Colonic mucosa (tissue), 4 donors: Measurements from ENCODE around the gene C21orf91. TPM values are rescaled to one million over a fixed set of nuclear protein-coding genes. Genes with fewer than 3 reads are reported as not detected.
"Not testable (repeated sequence)": the region's sequence is repeated elsewhere in the genome, so short reads cannot be mapped to it uniquely, and the experiment has no call there.

Experiments
- DNase-seq: peaks from one replicate; pipeline ENCODE4 v3.0.0-alpha.2; 2020
- H3K27ac ChIP-seq: fragments of 200-600 bp; one replicate; pipeline ENCODE4 v1.8.0; 2021
- H3K27me3 ChIP-seq: fragments of 200-600 bp; one replicate; pipeline ENCODE4 v1.8.0; 2021
- H3K36me3 ChIP-seq: fragments of 200-600 bp; one replicate; pipeline ENCODE4 v1.8.0; 2021
- H3K4me1 ChIP-seq: fragments of 200-600 bp; one replicate; pipeline ENCODE4 v1.8.0; 2021; ENCODE audit warnings: mild to moderate bottlenecking
- H3K4me3 ChIP-seq: fragments of 200-600 bp; one replicate; pipeline ENCODE4 v1.8.0; 2021
- H3K9ac ChIP-seq, 2 donors: one replicate each; pipeline ENCODE4 v1.7.0; 2013; ENCODE audit warnings: control low read depth in 2 of 2, low read depth in 2 of 2, low read length in 2 of 2
- H3K9me3 ChIP-seq: fragments of 200-600 bp; one replicate; pipeline ENCODE4 v1.8.0; 2021
- CTCF ChIP-seq: fragments of 200-600 bp; IDR thresholded peaks from one replicate; pipeline ENCODE4 v1.8.0; 2022; ENCODE audit warnings: antibody characterized with exemption, mild to moderate bottlenecking
- intact Hi-C: fragments of 100-400 bp; cut with DNase I; formaldehyde crosslinking; loops from one replicate; pipeline ENCODE4 v1.14.1; 2022
- total RNA-seq, 2 donors: library from RNA; stranded (reverse); fragmentation: NEBNext Ultra II Directional in 1 of 2; extraction: Animal tissue kit (Norgen Biotek cat#: 25700) in 1 of 2; gene quantifications; one replicate each; pipeline ENCODE4 v1.2.1, GENCODE V29; 2021
- donor health status: healthy.
- donor health status: DM: no; HTN: no; CAD: no.
- donor health status: DM: no; HTN: no; CAD: no.

Gene C21orf91
- total RNA-seq, 2 donors from 2014 or later: 3.8 to 9.6 TPM

GRCh38 chr21:17779980-17780379, 39.2 kb downstream of the C21orf91 start:
- no peak for TF ChIP-seq CTCF
- Histone ChIP-seq H3K4me3 (no peak overlapping the region), H3K27me3 (no peaks in the 10 kb centered on the region), H3K9ac (no peak overlapping the region), H3K27ac (no peak overlapping the region), H3K4me1 (no peaks in the 10 kb centered on the region), H3K36me3 (no peaks in the 10 kb centered on the region), H3K9me3 (no peaks in the 10 kb centered on the region)
- intact Hi-C loops: no loop called here
- DNase-seq: no peak

- Histone ChIP-seq H3K9ac (no peak overlapping the region), H3K9me3 (no peaks in the 10 kb centered on the region), H3K27ac (no peak overlapping the region), H3K4me3 (no peak overlapping the region), H3K4me1 (no peaks in the 10 kb centered on the region), H3K27me3 (no peaks in the 10 kb centered on the region), H3K36me3 (no peaks in the 10 kb centered on the region)
- intact Hi-C loops: no loop called here
- no peak for TF ChIP-seq CTCF
- no peak for DNase-seq
These were observed 39.7 kb downstream of the C21orf91 start for GRCh38 chr21:17779496-17779895.

GRCh38 chr21:17777072-17777765, 41.9 kb downstream of the C21orf91 start:
- Histone ChIP-seq H3K36me3 (no peaks in the 10 kb centered on the region), H3K27ac (no peak overlapping the region), H3K9ac (no peak overlapping the region), H3K4me3 (no peak overlapping the region), H3K27me3 (no peaks in the 10 kb centered on the region), H3K9me3 (no peaks in the 10 kb centered on the region), H3K4me1 (no peaks in the 10 kb centered on the region)
- intact Hi-C loops: no loop called here
- DNase-seq: no peak
- TF ChIP-seq CTCF: no peak

GRCh38 chr21:17775431-17776126, 43.6 kb downstream of the C21orf91 start:
- H3K9ac ChIP-seq: no peak overlapping the region
- H3K4me1 ChIP-seq: no peaks in the 10 kb centered on the region
- no peak for DNase-seq
- H3K27me3 ChIP-seq: no peaks in the 10 kb centered on the region
- no peak for TF ChIP-seq CTCF
- no peak overlapping the region for H3K27ac ChIP-seq
- H3K36me3 ChIP-seq: no peaks in the 10 kb centered on the region
- intact Hi-C loops: no loop called here
- H3K4me3 ChIP-seq: no peak overlapping the region
- H3K9me3 ChIP-seq: no peaks in the 10 kb centered on the region

GRCh38 chr21:17775021-17775420, 44.1 kb downstream of the C21orf91 start:
- H3K9me3 ChIP-seq, H3K9ac ChIP-seq, H3K27me3 ChIP-seq, DNase-seq, H3K27ac ChIP-seq, intact Hi-C loops, H3K4me1 ChIP-seq, H3K36me3 ChIP-seq, H3K4me3 ChIP-seq: not testable (repeated sequence)

GRCh38 chr21:17769447-17769845, 49.7 kb downstream of the C21orf91 start:
- no peak overlapping the region for H3K9ac ChIP-seq
- no peaks in the 10 kb centered on the region for H3K9me3 ChIP-seq
- no peaks in the 10 kb centered on the region for H3K36me3 ChIP-seq
- no peak overlapping the region for H3K27ac ChIP-seq
- no peak for TF ChIP-seq CTCF
- H3K27me3 ChIP-seq: no peaks in the 10 kb centered on the region
- H3K4me1 ChIP-seq: no peaks in the 10 kb centered on the region
- no peak overlapping the region for H3K4me3 ChIP-seq
- DNase-seq: no peak
- intact Hi-C loops: no loop called here
